Tongue (tissue), 2 donors: ENCODE measurements around the gene KAT7. TPM values are rescaled to one million over a fixed set of nuclear protein-coding genes. Genes with fewer than 3 reads are reported as not detected.

Experiments used
- DNase-seq: peaks from one replicate; pipeline ENCODE4 v3.0.0-alpha.2; 2015
- total RNA-seq: library from RNA; depleted of rRNA; stranded (reverse); fragments of >200 nt; gene quantifications from one replicate; pipeline ENCODE4 v1.2.3, GENCODE V29; 2014

Gene KAT7
- total RNA-seq, 1 donor from 2014 or later, result 58.1 TPM

DNA sequence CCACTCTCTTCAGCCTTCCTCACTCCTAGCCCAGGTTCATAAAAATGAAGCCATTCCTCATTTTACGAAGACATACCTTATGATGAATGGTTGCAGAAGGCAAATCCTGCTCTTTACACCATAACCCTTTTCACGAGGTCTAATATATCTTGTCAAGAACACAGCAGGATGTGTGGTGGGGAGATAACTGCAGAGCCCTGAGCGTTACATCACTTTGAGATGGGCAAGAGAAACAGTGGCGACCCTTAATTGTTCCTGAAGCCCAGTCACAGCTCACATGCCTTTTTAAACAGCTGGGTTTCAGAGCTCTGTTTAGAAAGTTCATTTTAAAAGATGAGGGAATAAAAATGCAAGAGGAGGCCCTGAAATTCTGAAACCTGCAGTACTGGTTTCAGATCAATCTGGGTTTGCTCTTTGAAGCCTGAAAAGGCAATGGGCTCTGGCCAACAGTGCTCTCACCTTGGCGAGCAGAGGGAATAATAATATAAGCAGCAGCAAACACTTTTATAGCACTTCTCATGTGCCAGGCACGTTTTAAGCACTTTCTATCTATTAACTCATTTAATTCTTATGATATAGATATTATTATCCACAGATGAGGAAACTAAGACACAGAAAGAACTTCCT is 27.4 kb upstream of the KAT7 start:
- DNase-seq, result no peak

DNA sequence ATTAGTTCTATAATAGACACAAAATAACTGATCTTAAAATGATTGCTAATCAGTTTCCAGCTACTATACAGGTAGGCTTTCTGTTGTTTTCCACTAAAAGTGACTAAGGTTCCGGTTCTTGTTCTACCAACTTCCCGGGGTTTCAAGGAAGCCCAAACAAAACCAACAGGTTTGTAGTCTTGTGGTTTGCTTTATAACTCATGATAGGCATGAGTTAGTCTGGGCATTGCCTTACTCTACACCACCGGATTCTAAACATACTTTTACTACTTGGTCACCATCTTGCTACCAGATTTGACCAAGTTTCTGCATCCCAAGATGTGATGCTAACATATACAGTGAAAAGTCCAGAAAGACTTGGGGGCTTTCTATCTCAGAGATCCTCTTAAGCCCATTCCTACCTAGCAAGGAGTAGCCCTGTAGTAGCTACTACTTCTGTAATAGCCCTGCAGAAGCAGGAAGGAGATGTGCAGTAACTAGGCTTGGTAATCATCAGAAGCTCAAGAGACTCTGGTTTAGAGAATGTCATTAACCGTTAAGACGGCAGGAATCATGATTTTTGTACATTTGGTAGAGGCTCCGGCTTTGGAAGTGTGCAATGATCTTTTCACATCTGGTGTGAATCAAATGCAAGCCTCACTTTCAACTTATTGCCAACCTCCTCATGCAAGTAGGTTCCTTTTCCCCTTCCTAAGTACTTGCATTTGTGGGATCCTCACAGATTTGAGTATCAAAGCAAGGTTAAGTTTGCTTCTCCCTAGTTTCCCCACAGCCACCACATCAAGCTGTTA is 26.1 kb upstream of the KAT7 start:
- no peak for DNase-seq

DNA sequence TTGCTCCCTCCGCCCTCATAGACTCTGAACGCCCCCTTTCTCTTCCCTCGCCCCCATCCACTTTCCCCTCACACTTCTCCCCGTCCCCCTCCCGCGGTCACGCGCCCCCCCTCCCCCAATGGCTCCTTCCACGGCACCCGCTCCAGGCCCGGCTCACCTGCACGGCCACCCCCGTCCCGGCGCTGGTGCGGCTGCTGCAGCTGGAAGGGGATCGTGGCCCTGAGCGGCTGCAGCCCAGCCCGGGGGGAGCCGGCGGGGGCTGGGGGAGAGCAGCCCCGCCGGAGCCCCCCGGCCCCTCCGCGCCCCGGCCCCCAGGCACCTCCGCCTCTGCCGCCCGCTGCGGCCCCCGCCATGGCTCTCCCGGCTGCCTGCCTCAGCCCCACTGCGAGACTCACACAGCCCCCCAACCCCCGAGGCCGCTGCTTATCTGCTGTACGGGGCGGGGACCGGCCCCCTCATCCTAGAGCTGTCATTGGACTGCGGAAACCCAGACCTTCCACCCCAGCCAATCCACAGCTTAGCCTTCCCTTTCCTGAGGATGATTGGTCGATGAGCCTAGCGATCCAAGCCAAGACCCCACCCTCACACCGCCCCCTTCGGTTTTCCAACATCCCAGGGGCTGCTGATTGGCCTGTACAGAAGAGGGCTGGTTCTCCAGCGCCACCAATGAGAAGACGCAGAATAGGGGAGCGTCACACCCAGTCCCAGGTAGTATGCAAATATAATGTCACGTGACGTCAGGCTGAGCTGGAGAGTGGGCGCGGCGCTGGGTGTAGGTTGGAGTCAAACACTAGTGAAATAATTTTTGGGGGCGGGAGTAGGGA is 24.5 kb upstream of the KAT7 start, which contains the start of gene FAM117A:
FAM117A (minus strand) TSS at position 397 of the 824 bp plus-strand sequence; CDS start at position 353, 44 bp downstream.
- DNase-seq, result peak; percentile 99

DNA sequence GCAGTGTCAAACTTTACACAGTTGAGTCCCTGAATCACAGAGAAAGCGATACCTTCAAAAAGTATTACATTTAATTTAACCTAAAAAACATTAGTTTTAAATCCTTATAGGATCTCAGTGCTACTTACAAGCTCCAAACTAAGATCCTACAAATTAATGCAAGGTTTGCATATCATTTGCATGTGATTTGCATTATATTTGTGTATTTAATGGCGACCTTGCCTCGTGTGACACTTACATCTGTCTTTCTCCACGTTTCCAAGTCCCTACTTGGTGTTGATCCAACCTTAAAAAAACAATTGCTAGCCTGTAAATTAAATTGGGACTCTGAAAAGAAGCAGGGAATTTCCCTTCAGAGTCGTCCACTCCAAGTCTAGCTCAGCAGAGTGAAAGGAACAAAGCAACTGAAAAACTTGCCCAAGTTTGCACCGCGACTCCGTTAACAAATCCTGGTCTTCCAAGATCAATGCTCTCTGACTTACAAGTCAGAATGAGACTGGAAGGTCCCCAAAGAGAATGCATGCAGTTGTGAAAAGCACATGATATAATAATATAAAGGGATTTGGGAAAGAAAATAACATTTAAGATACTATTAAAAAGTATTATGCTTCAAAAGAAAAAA is 23.8 kb upstream of the KAT7 start:
- DNase-seq, result no peak

DNA sequence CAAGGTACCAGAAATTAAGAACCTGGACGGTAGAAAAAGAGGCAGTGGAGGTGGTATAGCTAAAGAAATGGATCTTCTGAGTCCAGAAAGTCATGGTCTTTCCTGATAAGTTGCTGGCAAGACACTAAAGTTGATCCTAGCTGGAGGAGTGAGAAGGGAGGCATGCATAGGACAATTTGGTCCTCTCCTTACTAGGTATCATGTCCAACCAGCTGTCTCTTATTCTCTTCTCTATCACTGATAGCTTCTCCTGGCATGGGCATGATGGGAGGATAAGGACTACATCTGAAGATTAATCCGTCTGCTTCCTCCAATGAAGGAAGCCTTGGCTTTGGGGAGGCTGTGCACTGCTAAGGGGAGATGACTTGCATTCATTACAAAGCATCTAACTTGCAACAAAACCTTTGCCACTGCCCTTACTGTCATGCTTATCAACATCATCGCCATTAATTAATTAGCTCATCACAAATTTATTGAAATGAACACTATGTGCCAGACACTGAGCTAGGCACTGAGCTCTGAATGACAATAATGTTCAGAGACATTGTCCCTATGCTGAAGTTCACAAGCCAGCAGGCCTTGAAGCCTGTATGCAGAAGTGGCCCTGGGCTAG is 21.5 kb upstream of the KAT7 start:
- DNase-seq, result no peak

DNA sequence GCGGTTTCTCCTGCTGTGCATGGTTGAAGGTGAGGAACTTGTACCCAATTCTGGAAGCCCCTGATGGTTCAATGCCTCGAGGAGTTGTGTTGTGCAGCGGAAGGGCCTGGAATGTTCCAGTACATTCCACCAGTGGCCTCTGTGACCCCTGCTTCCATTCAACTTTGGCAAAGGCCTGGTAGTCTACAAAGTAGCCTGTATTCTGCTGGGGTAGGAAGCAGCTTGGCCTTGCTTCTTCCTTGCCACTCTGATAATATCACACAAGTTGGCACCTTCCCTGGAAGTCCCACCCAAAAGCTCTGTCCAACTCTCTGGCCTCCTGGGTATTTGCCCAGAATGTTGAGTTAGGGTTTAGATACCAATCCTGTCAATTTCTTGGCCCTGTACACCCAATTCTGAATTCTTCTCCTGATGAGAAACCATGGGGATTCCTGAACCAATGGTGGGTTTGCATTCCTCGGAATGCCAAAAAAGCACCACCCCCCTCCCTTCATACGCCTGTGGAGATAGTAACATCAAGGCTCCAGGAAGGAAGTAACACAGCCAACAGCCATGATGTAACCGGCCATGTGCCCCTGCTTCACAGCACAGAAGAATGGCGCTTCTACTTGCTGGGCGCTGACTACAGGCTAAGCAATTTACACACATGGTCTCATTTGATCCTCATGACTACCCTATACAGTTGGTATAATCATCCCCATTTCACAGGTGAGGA is 12.8 kb upstream of the KAT7 start:
- DNase-seq, result no peak

DNA sequence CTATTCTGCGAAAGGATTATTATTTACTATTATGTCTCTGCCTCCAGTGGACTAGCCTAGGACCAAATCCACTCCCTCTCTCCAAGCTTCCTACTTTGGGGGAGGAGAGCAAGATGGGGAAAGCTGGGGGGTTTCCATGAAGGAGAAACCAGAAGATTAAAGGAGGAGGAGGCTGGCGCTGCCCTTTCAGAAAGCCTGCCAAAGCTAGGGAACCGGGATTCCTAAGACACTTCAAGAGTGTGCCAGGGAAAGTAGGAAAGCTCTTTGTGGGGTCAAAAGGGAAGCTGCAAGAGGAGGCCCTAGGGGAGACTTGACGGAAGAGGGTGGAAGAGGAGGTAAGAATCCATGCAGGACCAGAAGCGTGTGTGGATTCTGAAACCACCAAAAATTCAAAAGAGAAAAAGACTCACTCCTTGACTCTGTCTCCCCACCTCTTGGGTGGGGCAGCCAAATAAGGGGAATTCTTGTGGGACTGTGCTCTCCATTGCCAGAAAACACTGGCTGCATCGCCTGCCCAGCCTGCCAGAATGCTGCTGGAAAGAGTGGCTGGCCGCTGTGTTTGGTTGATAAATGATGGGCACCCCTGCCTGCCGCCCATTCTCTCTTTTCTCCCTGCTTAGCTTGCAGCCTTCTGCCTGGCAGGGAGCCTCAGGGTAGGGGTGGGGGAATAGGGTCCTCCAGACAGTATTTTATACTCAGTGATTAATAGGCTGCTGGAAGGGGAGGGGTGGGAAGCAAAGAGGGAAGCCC is 11.8 kb upstream of the KAT7 start:
- DNase-seq, result no peak

DNA sequence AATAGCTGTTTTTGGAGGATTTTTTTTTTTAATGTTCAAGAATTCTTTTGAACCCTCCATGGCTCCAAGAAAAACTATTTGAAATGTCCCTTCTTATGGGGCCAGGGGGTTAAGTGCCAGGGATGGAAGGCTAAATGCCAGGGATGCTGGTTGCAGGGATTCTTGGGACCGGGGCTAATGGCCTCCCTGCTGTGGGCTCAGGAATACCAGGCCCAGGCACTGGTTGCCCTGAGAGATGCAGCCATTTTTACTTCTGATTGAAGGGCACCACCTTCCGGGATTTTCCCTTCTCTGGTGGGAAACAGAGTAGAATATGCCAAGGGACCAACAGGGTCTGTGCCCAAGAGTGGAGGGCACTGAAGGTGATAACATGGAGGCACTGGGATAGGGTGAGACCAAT is 10.9 kb upstream of the KAT7 start:
- no peak for DNase-seq

DNA sequence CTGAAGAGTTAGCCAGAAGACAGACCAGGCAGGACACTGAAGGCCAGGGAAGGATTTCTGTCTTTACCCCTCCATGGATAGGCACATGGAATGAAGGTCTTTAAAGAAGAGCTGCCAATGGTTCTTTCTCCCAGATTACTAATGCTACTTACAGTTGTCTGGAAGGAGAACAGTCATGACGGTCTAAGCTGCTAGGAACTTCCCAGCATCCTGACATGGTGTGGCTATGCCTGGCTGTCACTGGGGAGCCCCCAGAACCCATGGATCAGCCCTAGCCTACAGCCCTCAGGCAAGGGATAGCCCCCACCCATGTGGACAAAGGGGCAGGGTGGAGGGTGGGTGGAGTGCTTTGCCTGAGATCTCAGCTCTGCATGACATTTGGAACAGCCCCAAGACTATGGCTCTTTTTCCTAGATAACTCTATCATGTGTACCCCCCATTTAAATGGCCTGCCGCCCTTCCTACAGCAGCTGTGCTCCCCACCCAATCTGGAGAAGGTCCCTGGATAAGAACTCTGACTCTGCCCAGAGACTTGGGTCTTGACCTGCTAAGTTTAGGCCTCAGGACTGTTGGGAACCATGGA is 9.2 kb upstream of the KAT7 start:
- no peak for DNase-seq

DNA sequence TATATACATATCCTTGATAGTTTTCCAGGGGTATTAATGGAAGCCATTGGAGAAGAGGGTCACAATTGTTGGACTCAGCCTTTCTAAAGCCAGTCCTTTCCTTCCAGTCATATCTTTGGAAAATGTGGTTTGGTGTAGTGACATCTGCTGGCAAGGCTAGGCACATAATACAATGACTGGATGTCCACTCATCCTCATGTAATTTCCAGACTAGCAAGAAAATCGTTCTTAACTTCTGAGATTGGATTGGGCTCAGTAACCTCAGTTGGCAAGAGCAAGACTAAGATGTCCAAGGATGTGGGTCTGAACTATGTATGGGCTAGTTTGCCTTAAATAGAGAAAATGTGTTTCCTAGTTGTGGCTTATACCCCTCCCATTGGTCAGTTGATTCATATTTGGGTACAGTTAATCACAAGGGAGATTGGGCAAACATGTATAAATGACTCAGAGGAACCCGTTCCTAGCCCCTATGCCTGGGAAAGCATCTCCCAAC is 8.7 kb upstream of the KAT7 start:
- DNase-seq, result peak; percentile 79

DNA sequence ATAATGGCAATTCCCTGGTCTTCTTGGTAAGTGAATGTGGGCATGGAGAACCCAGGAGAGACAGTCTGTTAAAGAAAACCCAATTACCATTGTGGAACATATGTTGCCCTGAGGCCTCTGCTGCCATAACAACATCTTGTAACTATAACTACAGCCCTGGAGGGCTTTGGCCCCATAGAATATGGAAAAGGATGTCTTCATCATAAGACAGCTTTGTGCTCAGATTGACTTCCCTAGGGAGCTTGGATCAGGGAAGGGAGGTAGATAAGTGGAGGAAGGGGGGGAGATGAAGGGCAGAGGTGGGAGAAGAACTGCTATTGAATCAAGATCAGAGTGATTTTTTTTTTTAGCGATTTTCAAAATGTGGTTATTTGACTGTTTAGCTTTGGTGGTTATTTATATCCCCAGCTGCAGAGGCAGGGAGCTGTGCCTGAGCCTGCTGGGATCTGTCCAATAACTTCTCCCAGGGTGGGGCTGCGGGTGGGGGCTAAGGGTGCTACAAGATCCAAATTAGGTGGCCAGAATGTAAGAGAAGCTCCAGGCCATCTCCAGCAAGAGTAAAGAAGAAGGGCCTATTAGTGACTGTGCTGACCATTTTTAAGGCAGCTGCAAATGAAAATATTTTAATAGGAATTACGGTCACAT is 5.3 kb upstream of the KAT7 start:
- DNase-seq, result peak; percentile 21

DNA sequence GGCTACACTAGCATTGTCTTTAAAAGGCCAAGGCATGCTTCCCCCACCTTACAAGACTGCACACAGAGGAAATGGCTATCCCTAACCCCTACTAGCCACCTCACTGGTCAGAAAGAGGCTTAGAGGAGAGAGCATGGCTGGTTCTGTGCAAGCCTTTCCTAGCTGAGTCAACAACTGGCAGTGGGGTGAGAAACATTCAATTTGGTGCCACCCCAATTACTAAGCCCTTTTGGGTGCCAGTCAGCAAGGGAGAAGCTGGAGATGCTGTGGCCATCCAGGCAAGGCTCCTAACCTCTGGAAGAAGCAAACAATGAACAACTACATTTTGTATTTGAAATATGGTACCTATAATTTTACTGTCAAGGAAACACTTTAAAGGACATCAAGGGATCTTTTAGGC is 4.7 kb upstream of the KAT7 start:
- no peak for DNase-seq

DNA sequence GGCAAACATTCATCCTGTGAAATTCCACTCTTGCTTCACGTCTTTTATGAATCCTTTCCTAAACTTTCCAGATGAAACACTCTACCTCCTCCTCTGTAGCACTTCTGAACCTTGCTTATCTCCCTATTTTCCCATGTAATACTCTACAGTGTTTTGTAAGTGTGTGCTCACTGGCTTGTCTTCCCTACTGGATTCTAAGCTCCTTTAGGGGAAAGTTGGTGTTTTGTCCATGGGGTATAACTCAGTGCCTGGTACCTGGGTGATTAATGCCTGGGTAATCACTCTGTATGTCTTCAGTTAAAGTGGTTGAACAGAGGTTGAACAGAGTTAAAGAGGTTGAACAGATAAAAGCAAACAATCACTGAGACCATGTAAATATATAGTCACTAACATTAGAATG is 3.8 kb upstream of the KAT7 start:
- DNase-seq, result no peak

DNA sequence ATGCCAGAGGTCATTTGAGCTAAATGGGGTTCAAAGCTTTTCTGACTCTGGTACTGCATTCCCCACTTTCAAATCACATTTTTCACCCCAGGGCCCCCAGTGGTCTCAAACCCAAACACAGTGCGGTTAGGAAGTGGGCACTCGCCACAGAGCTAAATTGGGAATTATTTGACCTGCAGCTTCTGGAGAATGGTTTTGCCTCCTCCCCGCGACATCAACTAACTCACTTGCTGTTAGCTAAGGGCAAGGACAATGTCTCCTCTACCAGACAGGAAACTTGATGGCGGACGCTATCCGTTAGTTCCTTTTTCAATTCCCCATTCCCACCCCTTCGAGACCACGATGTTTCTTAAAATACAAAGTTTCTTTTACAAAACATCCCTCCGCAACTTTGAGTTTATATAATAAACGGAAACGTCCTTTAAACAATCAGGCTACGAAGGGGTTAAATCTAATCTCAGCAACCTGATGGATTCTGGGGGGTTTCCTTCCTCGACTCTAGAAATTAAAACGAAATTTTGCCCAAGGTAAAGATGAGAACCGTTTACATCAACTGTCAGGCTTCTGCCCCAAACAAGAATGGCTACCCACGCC is 500 bp upstream of the KAT7 start:
- no peak for DNase-seq

DNA sequence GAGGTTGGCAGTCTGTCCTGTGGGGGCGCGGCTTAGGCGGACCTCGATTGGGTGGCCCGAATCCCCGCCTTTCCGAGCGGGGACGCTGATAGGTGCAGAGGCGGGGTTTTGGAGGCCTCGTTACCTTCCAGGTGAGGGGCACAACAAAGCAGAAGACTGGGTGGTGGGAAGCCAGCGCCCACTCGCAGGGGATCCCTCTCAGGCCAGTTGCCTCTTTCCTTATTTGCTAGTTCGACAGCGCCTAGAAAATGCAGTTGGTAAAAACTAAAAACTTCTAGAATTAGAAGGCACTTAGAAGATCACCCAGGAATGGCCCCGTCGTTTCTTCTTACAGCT is 730 bp downstream of the KAT7 start:
- no peak for DNase-seq

DNA sequence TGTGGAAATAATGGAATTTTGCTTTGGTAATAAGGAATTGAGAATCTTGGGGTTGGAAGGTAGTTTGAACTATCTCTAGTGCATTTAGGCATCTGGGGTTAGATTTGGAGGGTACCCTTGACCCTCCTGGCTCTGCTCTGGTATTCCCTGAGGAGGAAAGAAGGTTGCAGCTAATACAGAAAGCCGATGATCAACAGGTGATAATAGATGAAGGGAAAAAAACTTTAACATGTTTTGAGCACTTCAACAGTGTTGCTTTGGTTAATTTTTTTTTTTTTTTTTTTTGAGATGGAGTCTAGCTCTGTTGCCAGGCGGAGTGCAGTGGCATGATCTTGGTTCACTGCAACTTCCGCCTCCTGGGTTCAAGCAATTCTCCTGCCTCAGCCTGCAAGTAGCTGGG is 4.8 kb downstream of the KAT7 start:
- DNase-seq, result no peak

DNA sequence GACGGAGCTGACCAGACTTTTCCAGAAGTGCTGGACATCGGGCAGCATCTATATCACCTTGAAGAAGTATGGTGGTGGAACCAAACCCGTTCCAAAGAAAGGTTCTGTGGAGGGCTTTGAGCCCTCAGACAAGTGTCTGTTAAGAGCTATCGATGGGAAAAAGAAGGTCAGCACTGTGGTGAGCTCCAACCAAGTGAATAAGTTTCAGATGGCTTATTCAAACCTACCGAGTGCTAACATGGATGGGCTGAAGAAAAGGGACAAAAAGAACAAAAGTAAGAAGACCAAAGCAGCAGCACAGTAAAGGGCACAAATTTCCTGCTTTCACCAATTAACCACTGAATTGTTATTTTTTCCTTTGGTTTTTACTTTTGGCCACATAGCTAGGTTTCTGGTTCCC is 6.9 kb downstream of the KAT7 start:
- DNase-seq, result no peak

DNA sequence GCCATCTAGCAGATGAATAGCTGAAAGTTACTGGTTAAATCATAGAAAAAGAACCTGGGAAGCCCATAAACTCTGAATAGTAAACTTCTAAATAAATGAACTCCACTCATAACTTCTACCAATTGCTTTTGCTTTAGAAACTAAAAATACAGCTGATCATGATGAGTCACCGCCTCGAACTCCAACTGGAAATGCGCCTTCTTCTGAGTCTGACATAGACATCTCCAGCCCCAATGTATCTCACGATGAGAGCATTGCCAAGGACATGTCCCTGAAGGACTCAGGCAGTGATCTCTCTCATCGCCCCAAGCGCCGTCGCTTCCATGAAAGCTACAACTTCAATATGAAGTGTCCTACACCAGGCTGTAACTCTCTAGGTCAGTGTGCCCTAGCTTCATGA is 9.7 kb downstream of the KAT7 start:
- no peak for DNase-seq

DNA sequence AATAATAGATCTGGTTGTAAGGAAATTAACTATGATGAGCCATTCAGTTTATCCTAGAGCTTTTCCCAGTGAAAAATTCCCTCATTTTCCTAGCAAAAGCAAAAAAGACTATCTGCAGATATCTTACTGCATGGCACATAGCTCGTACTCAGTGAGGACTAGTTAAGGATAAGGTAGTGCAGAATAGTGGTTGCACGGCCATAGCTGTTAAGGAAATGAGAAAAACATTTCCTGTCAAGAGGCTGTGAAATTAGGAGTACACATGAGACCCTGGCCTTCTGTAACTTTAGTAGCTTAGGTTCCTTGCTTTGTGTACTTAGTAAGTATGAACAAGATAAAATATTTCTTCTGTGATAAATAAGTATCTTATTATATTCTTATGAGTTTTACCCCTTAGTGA is 10.3 kb downstream of the KAT7 start:
- no peak for DNase-seq
